Peyer's patch (tissue), 4 donors: ENCODE measurements around the gene RAVER1.

Experiments used
- POLR2A ChIP-seq, 2 donors: fragments of 450-650 bp; IDR thresholded peaks; one replicate each; pipeline ENCODE4 v1.5.1; 2017; ENCODE audit warnings: antibody characterized with exemption in 2 of 2, mild to moderate bottlenecking in 2 of 2, moderate library complexity in 2 of 2
- TF ChIP-seq, protein P1 (sequence below), 6 experiments: fragments of 450-650 bp in 4 of 6; fragments of 200-600 bp in 2 of 6; sonication (generic) in 1 of 6; IDR thresholded peaks; one replicate each; pipeline ENCODE4 v1.5.1; 2017 to 2019; ENCODE audit warnings: antibody characterized with exemption in 6 of 6, mild to moderate bottlenecking in 3 of 6, moderate library complexity in 1 of 6

- TF ChIP-seq, protein P1, sequence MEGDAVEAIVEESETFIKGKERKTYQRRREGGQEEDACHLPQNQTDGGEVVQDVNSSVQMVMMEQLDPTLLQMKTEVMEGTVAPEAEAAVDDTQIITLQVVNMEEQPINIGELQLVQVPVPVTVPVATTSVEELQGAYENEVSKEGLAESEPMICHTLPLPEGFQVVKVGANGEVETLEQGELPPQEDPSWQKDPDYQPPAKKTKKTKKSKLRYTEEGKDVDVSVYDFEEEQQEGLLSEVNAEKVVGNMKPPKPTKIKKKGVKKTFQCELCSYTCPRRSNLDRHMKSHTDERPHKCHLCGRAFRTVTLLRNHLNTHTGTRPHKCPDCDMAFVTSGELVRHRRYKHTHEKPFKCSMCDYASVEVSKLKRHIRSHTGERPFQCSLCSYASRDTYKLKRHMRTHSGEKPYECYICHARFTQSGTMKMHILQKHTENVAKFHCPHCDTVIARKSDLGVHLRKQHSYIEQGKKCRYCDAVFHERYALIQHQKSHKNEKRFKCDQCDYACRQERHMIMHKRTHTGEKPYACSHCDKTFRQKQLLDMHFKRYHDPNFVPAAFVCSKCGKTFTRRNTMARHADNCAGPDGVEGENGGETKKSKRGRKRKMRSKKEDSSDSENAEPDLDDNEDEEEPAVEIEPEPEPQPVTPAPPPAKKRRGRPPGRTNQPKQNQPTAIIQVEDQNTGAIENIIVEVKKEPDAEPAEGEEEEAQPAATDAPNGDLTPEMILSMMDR (IDR thresholded peaks at IDR 0.05): no peak
- TF ChIP-seq POLR2A (IDR thresholded peaks at IDR 0.05): no peak
Measured at GRCh38 chr19:10283301-10284064, 49.8 kb downstream of the RAVER1 start.
